Lung microvascular endothelial cell (primary cell): Measurements from ENCODE around the gene CXCL8. TPM values are rescaled to one million over a fixed set of nuclear protein-coding genes. Genes with fewer than 3 reads are reported as not detected.
"Not testable (repeated sequence)": the region's sequence is repeated elsewhere in the genome, so short reads cannot be mapped to it uniquely, and the experiment has no call there.

Experiments used
- DNase-seq, 2 donors: peaks; one replicate each; pipeline versions ENCODE4 v3.0.0 to v3.0.0-alpha.2; 2010; ENCODE audit warnings: low read depth in 2 of 2
- total RNA-seq: library from RNA; depleted of rRNA; stranded (reverse); fragments of >200 nt; gene quantifications from 2 replicates; pipeline ENCODE4 v1.2.1, GENCODE V29; 2014

The CXCL8 gene
- total RNA-seq = 43.4 and 90.9 TPM in 2 replicates

DNA sequence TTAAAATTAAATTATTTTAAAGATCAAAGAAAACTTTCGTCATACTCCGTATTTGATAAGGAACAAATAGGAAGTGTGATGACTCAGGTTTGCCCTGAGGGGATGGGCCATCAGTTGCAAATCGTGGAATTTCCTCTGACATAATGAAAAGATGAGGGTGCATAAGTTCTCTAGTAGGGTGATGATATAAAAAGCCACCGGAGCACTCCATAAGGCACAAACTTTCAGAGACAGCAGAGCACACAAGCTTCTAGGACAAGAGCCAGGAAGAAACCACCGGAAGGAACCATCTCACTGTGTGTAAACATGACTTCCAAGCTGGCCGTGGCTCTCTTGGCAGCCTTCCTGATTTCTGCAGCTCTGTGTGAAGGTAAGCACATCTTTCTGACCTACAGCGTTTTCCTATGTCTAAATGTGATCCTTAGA, at the start of gene CXCL8:
Gene CXCL8 (plus strand): TSS at position 217 of the 426 bp plus-strand sequence. CDS start 90 bp downstream, at position 307.
- DNase-seq = peak; percentile 88 to 98

GRCh38 chr4:73691201-73691600, 49.2 kb upstream of the CXCL8 start:
- not testable (repeated sequence) for DNase-seq

- no peak for DNase-seq
These were observed 48.6 kb upstream of the CXCL8 start for GRCh38 chr4:73691759-73692158.

- DNase-seq = peak in 1 of 2 donors; percentile 16
These were observed 48.1 kb upstream of the CXCL8 start for GRCh38 chr4:73692254-73692653.

DNA sequence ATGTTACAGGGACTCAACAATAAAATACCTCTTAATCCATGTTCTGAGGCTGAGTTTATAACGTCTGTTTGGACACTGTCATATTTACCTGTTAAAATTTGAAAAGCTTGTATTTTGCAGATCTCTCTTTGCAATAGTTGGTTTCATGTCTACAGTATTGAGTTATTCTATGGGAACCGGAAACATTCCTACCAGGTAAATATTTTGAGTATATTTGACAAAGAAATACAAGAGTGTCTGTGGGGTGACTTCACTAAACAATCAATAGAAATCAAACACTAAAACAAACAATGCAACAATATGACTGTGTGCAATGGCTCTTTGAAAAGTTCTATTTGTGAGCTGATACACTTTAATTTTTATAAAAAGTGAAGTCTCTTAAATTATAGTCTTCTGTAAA, 47.7 kb upstream of the CXCL8 start:
- DNase-seq = no peak

GRCh38 chr4:73693811-73694210, 46.6 kb upstream of the CXCL8 start:
- no peak for DNase-seq

- DNase-seq = peak in 1 of 2 donors; percentile 93
These were observed 42.2 kb upstream of the CXCL8 start for GRCh38 chr4:73698217-73698616.

DNA sequence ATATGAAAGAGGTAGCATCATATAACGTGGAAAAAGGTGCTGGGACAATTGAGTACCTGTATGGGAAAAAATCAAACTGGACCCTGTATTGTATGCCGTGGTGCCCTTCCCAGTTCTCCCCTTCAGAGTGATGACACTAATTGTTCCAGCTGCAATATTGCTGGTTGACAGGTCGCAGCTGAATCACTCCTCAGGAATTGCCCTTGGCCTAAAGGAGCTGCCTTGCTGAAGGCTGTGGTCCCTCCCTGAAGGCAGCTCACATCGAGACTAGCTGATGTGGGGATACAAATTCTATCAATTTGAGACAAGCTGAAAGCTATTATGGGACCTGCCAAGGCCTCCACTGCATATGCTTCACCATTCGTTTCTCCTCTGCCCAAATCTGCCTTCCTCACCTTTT, 39.3 kb upstream of the CXCL8 start:
- peak in 1 of 2 donors; percentile 36 for DNase-seq

GRCh38 chr4:73702796-73703287, 37.5 kb upstream of the CXCL8 start:
- no peak for DNase-seq

GRCh38 chr4:73703320-73703719, 37.0 kb upstream of the CXCL8 start:
- DNase-seq = no peak

DNA sequence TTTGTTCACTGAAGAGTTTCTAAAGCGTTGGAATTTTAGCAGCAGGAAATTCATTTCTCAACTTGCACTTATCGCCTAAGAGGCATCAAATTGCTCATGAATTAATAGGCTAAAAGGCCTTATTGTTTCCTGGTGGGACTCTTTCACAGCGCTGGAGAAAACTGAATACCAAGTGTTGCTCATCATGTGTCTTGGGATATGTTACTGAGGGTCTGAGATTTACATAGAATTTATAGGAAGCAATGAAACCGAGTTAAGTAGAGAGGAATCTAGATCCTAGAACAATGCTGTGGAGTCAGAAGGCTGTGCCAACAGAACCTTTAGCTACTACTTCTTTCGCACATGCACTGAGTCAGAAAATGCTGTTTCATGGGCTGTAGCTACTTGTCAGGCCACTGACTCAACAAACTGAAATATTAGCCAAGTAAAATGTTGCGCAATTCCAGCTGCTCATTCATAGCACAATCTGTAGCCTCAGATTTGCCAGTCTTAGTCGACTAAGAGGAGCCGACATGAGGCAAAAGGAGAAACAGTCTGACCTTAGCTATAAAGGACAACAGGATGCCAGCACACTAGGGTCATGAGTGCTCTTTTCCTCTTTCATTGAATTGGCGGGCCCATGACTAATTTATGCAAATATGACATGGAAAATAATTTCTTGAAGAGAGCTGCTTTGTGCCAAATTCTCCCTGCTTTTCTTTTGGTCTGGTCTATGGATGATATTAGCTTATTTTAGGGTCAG, 35.9 kb upstream of the CXCL8 start:
- peak; percentile 76 to 99 for DNase-seq

DNA sequence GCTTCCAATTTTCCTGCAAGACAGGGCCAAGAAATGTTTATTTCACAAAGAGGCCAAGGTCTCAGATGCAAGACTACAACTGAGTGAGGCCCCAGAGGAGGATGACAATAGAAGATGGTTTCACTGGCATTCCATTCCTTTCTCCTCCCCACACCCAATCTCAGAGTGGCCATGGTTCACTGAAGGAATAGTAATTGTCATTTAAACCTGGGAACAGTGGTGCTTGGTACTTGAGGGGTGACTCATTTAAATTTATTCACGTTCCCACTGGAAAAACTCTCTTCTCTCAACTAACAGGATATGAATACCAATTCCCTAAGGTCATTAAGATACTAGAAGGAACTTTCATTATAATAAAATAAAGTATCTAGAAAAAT, 35.3 kb upstream of the CXCL8 start:
- DNase-seq = peak in 1 of 2 donors; percentile 80

GRCh38 chr4:73705721-73706120, 34.6 kb upstream of the CXCL8 start:
- DNase-seq = no peak

DNA sequence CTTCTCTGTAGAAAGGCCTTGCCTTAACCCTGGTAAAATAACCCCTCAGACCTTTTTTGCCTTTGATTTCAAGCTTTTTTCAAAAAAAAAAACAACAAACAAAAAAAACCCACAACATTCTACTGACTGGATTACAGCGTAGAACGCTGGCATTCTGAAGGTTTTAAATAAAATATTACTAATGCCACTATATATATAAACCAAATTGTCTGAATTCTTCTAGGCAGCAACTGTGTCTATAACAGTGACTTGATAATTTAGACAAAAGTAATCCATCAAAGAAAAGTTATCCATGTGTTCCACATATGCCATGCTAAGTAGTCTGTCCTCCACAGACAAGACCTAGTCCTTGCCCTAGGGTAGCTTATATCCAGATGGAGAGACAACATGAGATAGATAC, 33.6 kb upstream of the CXCL8 start:
- no peak for DNase-seq

GRCh38 chr4:73707269-73707875, 33.0 kb upstream of the CXCL8 start:
- no peak for DNase-seq

GRCh38 chr4:73707918-73708577, 32.3 kb upstream of the CXCL8 start:
- peak in 1 of 2 donors; percentile 91 for DNase-seq

DNA sequence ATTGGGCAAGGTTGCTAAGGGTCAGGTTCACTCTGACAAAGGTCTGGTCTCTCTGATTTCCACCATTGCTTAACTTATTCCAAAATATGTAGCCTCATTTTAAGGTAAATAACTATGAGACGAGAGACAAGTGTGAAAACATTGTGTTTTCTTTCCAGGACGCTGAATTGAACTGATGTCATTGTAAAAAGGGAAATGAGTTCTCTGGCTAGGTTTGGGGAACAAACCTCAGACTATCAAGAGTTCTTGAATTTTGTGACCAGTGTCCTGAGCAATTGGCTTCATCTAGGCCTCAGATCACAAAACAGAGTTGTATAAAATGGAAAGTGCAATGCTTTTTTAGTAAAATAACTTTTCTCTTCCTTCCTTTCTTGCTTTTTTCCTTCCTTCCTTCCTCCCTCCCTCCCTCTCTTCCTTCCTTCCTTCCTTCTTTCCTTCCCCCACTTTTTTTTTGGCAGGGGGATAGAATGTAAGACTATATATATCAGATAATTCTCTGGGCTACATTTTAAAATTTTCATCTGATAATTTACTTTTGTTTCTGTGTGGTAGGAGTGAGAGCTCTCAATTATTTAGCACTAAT, 30.8 kb upstream of the CXCL8 start:
- no peak for DNase-seq

DNA sequence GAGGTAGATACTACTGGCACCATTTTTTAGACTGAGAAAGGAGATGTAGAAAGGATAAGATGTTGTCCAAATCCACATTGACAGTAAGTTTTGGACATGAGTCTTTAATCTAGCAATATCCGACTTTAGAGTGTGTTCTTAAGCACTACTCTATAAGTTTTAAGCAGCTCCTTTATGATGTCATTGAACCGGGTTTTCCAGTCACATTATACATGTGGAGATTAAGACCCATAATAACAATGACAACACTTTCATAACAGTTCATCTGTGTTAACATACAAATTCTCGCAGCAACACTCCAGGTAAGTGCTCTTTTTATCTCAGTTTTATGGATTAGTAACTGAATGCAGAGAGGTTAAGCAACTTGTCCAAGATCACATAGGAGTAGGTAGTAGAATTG, 30.3 kb upstream of the CXCL8 start:
- DNase-seq = no peak

DNA sequence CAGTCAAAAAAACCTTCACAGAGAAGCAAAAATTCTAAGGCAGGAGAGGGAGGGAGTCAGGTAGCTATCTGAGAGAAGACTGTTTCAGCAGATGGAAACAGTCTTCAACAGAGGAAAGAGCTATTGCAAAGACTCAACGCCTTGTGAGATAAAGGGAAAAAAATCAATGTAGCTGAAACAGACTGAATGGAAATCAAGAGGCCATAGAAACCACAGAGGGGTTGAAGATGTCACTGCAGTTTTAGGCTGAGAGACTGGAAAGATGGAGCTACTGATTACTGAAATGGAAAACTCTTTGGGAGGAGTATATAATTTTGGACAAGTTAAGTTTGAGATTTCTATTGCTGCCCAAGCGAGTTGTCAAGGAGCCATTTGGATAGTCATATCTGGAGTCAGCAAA, 28.4 kb upstream of the CXCL8 start:
- no peak for DNase-seq

DNA sequence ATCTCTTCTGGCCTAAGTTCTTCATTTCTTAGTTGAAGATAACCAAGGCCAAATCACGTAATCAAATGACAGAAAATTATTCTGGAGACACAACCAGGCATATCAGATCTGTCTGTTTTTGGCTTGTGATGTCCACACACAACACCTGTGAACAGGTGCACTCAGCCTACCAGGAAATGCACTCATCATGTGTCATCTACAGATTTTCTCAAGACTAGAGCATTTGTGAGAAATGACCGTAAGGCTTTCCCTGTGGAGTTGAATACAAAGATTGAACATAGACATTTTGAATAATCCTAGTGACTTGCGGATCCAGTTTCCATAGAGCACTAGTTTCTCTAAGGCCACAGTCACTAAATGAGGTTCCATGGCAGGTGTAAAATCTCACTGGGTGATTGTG, 26.7 kb upstream of the CXCL8 start:
- no peak for DNase-seq

GRCh38 chr4:73714647-73715046, 25.7 kb upstream of the CXCL8 start:
- no peak for DNase-seq

- no peak for DNase-seq
These were observed 24.7 kb upstream of the CXCL8 start for GRCh38 chr4:73715659-73716058.
